Adrenal gland (tissue), 19 donors: ENCODE data around the gene LYPD6B. TPM values are rescaled to one million over a fixed set of nuclear protein-coding genes. Genes with fewer than 3 reads are reported as not detected.

Experiments used
- DNase-seq, 7 donors: peaks; one replicate each; pipeline ENCODE4 v3.0.0-alpha.2; 2019 to 2020
- H3K27ac ChIP-seq, 5 donors: fragments of 200-600 bp; sonication (generic) in 4 of 5; 1 replicate in 3 of 5; 2 replicates in 2 of 5; pipeline versions ENCODE4 v1.5.1 to v1.8.0; 2016 to 2020; ENCODE audit warnings: mild to moderate bottlenecking in 1 of 5
- H3K27me3 ChIP-seq: fragments of 200-600 bp; 2 replicates; pipeline ENCODE4 v1.8.0; 2021
- H3K36me3 ChIP-seq, 2 donors: fragments of 200-600 bp; replicated peaks in 1 of 2; 1 replicate in 1 of 2; 2 replicates in 1 of 2; pipeline versions ENCODE4 v1.5.1 to v1.8.0; 2018 to 2022
- H3K4me1 ChIP-seq, 2 donors: fragments of 200-600 bp; replicated peaks in 1 of 2; 1 replicate in 1 of 2; 2 replicates in 1 of 2; pipeline versions ENCODE4 v1.5.1 to v1.8.0; 2018 to 2021
- H3K4me3 ChIP-seq, 4 donors: fragments of 200-600 bp; sonication (generic) in 3 of 4; one replicate each; pipeline ENCODE4 v1.5.1; 2016 to 2018
- H3K9me3 ChIP-seq, 3 donors: fragments of 200-600 bp; sonication (generic) in 1 of 3; replicated peaks in 1 of 3; 1 replicate in 2 of 3; 2 replicates in 1 of 3; pipeline versions ENCODE4 v1.5.1 to v1.8.0; 2016 to 2021
- CTCF ChIP-seq, 6 experiments: fragments of 450-650 bp in 4 of 6; fragments of 200-600 bp in 2 of 6; sonication (generic) in 1 of 6; IDR thresholded peaks; 1 replicate in 5 of 6; 2 replicates in 1 of 6; pipeline versions ENCODE4 v1.5.1 to v1.8.0; 2016 to 2021; ENCODE audit warnings: antibody characterized with exemption in 6 of 6, mild to moderate bottlenecking in 2 of 6, moderate library complexity in 1 of 6
- POLR2A ChIP-seq, 2 donors: fragments of 450-650 bp; IDR thresholded peaks; one replicate each; pipeline ENCODE4 v1.6.1; 2017; ENCODE audit warnings: antibody characterized with exemption in 2 of 2, mild to moderate bottlenecking in 2 of 2, moderate library complexity in 1 of 2
- WGBS, 4 donors: extraction: QIAGEN DNeasy Blood & Tissue Kit in 2 of 4; methylation state at CpG; one replicate each; pipeline versions ENCODE4 v1.1.5 to v1.1.7; 2013 to 2017; 5-methylcytosine and 5-hydroxymethylcytosine counted together
- intact Hi-C, 2 donors: fragments of 100-400 bp; cut with DNase I; formaldehyde crosslinking; loops; one replicate each; pipeline versions ENCODE4 v1.14.1 to v1.15.0; 2022 to 2023
- long read RNA-seq, 10 donors: library from polyadenylated mRNA in 3 of 10; unstranded in 2 of 10; stranded (forward) in 1 of 10; transcript quantifications; one replicate each; pipeline ENCODE4 v2.0.0 and lab custom pipeline, GENCODE V29; 2021 to 2026
- polyA plus RNA-seq, 3 donors: library from polyadenylated mRNA; stranded (reverse); fragments of 200-250 nt in 2 of 3; fragments of 350-450 nt in 1 of 3; fragmentation: Illumina TruSeq in 1 of 3; extraction: RNeasy Lipid Tissue Mini Kit (QIAGEN cat#74804) in 1 of 3; gene quantifications; one replicate each; pipeline ENCODE4 v1.2.3, GENCODE V29; 2013 to 2014
- total RNA-seq, 9 donors: library from RNA; depleted of rRNA in 4 of 9; stranded (reverse); fragments of >200 nt in 4 of 9; fragments of 120-200 nt in 1 of 9; fragmentation: NEBNext Ultra II Directional in 1 of 9; extraction: Animal tissue kit (Norgen Biotek cat#: 25700) in 1 of 9; gene quantifications; one replicate each; pipeline versions ENCODE4 v1.1.0 to v1.2.4, GENCODE V29; 2013 to 2023
- donor health status: healthy with polysubstance abuse.
- donor health status: Bipolar disorder and iron deficiency.
- donor health status: DM: yes; HTN: yes; CAD: no.
- donor health status: DM: no; HTN: no; CAD: no.
- donor health status: DM: no; HTN: no; CAD: no.
- donor health status: DM: yes; HTN: yes; CAD: no.

The LYPD6B gene
- under 1 TPM in 7 of 9 donors, not detected in 2; 0.22 to 0.55 (median 0.47) TPM for total RNA-seq
- under 1 TPM; 0.15 to 0.98 (median 0.80) TPM for polyA plus RNA-seq
- long read RNA-seq, donor 1: 0 reads
- long read RNA-seq, donor 2: 0 reads
- long read RNA-seq, donor 3: 0 reads
- long read RNA-seq, donor 4: 0 reads
- long read RNA-seq, donor 5: 0 reads
- long read RNA-seq, donor 6: 0 reads
- long read RNA-seq, donor 7: 0 reads
- long read RNA-seq, donor 8: 0 reads
- long read RNA-seq, donor 9: 0 reads
- long read RNA-seq, donor 10: 0 reads

DNA sequence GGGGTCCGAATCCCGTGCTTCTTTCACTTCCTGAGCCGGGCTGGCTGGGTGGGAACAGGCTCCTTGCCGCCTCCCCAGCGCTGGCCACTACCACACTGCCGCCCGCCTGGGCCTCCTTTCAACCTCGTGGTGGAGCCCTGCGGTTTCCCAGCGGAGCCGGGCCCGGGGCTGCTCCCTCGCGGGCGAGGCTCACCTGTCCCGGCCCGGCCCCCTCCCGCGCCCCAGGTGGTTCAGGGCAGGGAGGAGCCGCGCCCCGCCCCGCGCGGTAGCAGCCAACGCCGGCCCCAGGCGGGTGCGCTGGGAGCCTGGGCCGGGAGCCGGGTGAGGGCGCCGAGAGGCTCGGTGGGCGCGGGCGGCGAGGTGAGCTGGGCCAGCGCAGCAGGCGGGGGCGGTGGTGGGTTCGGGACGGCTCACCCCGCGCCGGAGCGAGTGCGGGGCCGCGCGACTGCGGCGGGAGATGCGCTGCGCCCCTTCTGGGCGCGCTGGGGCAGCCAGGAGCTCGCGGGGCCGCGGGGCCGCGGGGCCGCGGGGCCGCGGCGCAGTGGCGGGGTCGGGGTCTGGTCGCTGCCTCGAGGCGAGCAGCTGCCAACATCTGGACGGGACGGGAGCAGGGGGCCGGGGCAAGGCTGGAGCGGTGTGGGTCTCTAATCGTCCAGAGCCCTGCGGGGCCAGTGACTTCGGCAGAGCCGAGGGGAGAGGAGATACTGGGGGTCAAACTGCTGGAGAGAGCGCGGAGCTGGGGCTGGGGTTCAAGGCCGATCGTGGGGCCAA lies at the start of gene LYPD6B:
Gene LYPD6B (plus strand): TSS at position 258 of the 771 bp plus-strand sequence. CDS start 92,250 bp downstream, outside the sequence.
- Histone ChIP-seq H3K27ac (no peak within 1 kb of the TSS), H3K36me3 (no peaks in the 10 kb centered on the region), H3K27me3 (peaks cover 35% of the 10 kb centered on the region), H3K4me3 (peak within 1 kb of the TSS in 1 of 4 donors; percentile 53), H3K9me3 (no peaks in the 10 kb centered on the region), H3K4me1 (no peaks in the 10 kb centered on the region)
- WGBS, 4 donors: 2 to 20% (median 5%) methylated on average over 2 to 85 of the region's 85 CpGs
- intact Hi-C loops: no loop called here
- TF ChIP-seq CTCF (IDR thresholded peaks at IDR 0.05) (no peak), POLR2A (IDR thresholded peaks at IDR 0.05) (no peak)
- no peak for DNase-seq

DNA sequence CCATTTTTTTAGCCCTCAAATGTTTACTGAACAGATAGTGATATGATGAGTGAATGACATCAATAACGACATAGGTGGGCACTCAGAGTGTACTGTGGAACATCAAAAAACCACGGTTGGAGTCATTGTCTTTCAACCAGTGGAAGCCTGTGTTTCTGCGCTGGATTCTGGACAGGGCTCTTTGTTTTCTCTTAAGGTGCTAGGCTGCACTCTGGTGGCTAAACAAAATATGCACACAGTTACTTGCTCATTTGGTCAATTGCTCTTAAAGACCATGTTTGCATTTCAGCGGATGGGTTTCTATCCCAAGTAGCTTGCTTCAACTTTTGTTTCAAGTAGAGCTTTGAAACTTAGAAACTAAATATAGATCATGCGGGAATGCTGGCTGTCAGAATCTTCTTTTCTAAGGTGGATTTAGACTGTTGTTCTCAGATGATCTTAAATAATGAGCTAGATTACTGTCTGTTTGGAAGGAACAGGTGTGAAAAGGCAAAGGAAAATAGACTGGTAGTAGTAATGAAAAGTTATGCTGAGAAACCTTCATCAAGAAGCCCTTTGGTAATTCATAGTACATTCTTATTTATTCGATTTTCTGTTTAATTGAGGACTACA lies 48.5 kb upstream of the LYPD6B start:
- Histone ChIP-seq H3K27me3 (no peaks in the 10 kb centered on the region), H3K4me3 (no peak overlapping the region), H3K4me1 (no peaks in the 10 kb centered on the region), H3K9me3 (no peaks in the 10 kb centered on the region), H3K36me3 (peaks cover 0 to 8% of the 10 kb centered on the region in 2 donors), H3K27ac (no peak overlapping the region)
- intact Hi-C loops: loop anchor here (10.0 kb wide), 3 partner anchors 345 to 455 kb away; partner anchors contain the start of gene EPC2 (in 1 of the 2)
- TF ChIP-seq POLR2A (IDR thresholded peaks at IDR 0.05): no peak
- TF ChIP-seq CTCF (IDR thresholded peaks at IDR 0.05): peak; percentile 63 to 91 (median 78)
- WGBS, 4 donors: 32 to 33% (median 33%) methylated on average over 6 of the region's 6 CpGs
- peak; percentile 62 to 90 (median 68) for DNase-seq

DNA sequence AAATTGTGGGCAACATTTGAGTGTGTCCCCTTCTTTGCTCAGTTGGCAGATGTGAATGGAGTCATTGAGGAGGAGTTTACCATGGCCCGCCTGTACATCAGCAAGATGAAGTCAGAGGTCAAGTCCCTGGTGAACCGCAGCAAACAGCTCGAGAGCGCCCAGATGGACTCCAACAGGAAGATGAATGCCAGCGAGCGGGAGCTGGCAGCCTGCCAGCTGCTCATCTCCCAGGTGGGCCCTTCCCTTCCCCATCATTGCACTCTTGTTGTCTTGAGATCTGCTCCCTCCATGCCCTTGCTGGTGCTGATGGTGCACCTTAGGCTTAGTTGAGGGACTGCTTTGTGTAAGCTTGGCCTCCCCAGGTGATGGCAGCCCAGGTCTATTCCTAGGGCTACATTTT lies 47.5 kb upstream of the LYPD6B start:
- TF ChIP-seq POLR2A (IDR thresholded peaks at IDR 0.05): no peak
- H3K27me3 ChIP-seq: no peaks in the 10 kb centered on the region
- no peaks in the 10 kb centered on the region for H3K9me3 ChIP-seq
- WGBS, 4 donors: 74 to 83% (median 80%) methylated on average over 4 to 6 of the region's 6 CpGs
- no peak for DNase-seq
- intact Hi-C loops: loop anchor here (10.0 kb wide), 3 partner anchors 346 to 456 kb away; partner anchors contain the start of gene EPC2 (in 1 of the 2)
- no peak overlapping the region for H3K4me3 ChIP-seq
- peaks cover 0 to 8% of the 10 kb centered on the region in 2 donors for H3K36me3 ChIP-seq
- no peaks in the 10 kb centered on the region for H3K4me1 ChIP-seq
- no peak overlapping the region for H3K27ac ChIP-seq

DNA sequence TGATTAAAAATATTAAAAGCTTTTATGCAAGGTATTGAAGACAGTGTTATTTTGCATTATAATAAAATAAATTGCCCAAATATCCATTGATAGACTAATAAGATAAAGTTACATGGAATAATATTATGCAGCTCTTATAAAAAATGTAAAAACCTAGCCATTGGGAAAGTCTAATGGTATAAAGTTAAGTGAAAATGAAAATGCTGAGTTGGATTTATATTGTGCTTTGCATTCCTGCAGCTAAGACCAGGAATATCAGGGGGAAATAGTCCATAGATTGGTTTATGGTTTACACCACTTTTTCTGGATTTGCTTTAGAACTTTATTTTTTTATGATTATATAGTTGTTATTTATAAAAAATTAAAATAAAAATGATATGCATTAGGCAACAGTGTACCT lies 46.1 kb upstream of the LYPD6B start:
- no peak for DNase-seq
- TF ChIP-seq POLR2A (IDR thresholded peaks at IDR 0.05) (no peak), CTCF (IDR thresholded peaks at IDR 0.05) (no peak)
- no peak overlapping the region for H3K4me3 ChIP-seq
- no peak overlapping the region for H3K27ac ChIP-seq
- peaks cover 0 to 8% of the 10 kb centered on the region in 2 donors for H3K36me3 ChIP-seq
- intact Hi-C loops: loop anchor here (10.0 kb wide), 3 partner anchors 348 to 458 kb away; partner anchors contain the start of gene EPC2 (in 1 of the 2)
- H3K27me3 ChIP-seq: no peaks in the 10 kb centered on the region
- no peaks in the 10 kb centered on the region for H3K9me3 ChIP-seq
- H3K4me1 ChIP-seq: no peaks in the 10 kb centered on the region
